ENCODE results near the gene TAS1R2. TPM values are rescaled to one million over a fixed set of nuclear protein-coding genes. Genes with fewer than 3 reads are reported as not detected.

TAS1R2 gene
- total RNA-seq, 3 donors from 2014 or later (not counting 1 experiment from before 2014, with no cell fraction given) = not detected

DNA sequence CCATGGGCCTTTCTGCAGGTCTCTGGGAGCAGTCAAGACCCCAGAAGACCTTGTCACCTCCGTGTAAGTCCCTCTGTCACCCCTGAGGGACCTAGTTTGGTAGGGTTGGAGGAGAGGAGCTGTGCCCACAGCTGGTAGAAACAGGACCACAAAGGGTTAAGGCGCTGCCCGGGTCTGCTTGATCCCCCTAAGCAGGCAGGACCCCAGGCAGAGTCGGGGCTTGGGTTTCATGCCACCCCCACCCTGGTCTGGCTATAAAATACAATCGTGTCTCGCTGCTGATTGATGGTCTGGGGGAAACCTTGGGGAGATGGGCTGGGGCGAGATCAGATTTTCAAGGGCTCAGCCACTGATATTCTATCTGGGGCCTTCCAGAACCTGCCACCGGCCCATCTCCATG lies 50.9 kb downstream of the TAS1R2 start:
- intact Hi-C loops (cut with micrococcal nuclease) = no loop called here
- peaks cover 23 to 33% of the 10 kb centered on the region in 2 donors for H3K27me3 Mint-ChIP-seq (ENCODE audit: low read depth in 2 of 2)
- H3K4me3 ChIP-seq (ENCODE audit: low read length) = no peak overlapping the region
- H3K27me3 ChIP-seq (ENCODE audit: control insufficient read depth, insufficient read depth, low read length) = no peaks in the 10 kb centered on the region
- H3K27ac Mint-ChIP-seq = no peak overlapping the region
- no peaks in the 10 kb centered on the region for H3K36me3 Mint-ChIP-seq
- DNase-seq (no peak), ATAC-seq (no peak)
- TF ChIP-seq, protein P1, sequence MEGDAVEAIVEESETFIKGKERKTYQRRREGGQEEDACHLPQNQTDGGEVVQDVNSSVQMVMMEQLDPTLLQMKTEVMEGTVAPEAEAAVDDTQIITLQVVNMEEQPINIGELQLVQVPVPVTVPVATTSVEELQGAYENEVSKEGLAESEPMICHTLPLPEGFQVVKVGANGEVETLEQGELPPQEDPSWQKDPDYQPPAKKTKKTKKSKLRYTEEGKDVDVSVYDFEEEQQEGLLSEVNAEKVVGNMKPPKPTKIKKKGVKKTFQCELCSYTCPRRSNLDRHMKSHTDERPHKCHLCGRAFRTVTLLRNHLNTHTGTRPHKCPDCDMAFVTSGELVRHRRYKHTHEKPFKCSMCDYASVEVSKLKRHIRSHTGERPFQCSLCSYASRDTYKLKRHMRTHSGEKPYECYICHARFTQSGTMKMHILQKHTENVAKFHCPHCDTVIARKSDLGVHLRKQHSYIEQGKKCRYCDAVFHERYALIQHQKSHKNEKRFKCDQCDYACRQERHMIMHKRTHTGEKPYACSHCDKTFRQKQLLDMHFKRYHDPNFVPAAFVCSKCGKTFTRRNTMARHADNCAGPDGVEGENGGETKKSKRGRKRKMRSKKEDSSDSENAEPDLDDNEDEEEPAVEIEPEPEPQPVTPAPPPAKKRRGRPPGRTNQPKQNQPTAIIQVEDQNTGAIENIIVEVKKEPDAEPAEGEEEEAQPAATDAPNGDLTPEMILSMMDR (IDR thresholded peaks at IDR 0.05) = no peak
- no peaks in the 10 kb centered on the region for H3K4me1 ChIP-seq (ENCODE audit: control insufficient read depth, insufficient read depth, low read length)
- no peaks in the 10 kb centered on the region for H3K9me3 ChIP-seq (ENCODE audit: control insufficient read depth, insufficient read depth, low read length)
- no peak overlapping the region for H3K27ac ChIP-seq (ENCODE audit: low read length)
- H3K4me1 Mint-ChIP-seq = no peaks in the 10 kb centered on the region
- no peaks in the 10 kb centered on the region for H3K9me3 Mint-ChIP-seq
- H3K36me3 ChIP-seq (ENCODE audit: control insufficient read depth, insufficient read depth, low read length) = no peaks in the 10 kb centered on the region
- WGBS (ENCODE audit: insufficient coverage) = 68% methylated on average over 8 of the region's 8 CpGs
- no peak overlapping the region for H3K4me3 Mint-ChIP-seq

DNA sequence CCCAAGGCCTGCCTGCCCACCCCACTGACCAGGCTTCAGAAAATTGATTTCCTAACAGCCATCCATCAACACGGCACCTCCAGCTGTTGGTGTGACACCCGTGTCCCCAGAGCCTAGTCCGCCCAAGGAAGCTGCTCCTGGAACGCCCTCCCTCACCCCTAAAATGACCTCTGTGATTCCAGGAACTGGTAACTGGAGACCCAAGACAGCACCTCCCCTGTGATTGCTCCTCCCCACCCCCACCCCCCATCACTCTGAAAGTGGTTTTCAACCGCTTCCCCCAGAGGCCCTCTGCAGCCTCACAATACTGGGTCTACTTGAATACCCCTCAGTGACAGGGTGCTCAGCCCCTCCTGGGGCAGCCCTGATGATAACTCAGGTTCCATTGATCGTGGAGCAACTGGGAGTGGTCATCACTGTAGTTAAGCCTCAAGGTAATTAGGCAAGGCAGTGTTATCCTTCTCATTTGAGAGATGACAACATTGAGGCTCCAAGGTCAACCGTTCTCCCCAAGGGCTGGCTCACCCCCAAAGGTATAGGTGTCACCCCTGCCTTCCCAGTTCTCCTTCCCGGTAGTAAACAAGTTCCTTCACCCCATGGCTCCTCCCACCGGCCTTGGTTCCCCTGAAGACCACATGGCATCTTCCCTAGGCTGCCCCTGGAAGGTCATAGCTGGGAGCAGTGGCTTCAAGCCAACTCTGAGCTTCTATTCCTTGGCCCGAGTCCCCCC lies 52.0 kb downstream of the TAS1R2 start:
- ATAC-seq = no peak

DNA sequence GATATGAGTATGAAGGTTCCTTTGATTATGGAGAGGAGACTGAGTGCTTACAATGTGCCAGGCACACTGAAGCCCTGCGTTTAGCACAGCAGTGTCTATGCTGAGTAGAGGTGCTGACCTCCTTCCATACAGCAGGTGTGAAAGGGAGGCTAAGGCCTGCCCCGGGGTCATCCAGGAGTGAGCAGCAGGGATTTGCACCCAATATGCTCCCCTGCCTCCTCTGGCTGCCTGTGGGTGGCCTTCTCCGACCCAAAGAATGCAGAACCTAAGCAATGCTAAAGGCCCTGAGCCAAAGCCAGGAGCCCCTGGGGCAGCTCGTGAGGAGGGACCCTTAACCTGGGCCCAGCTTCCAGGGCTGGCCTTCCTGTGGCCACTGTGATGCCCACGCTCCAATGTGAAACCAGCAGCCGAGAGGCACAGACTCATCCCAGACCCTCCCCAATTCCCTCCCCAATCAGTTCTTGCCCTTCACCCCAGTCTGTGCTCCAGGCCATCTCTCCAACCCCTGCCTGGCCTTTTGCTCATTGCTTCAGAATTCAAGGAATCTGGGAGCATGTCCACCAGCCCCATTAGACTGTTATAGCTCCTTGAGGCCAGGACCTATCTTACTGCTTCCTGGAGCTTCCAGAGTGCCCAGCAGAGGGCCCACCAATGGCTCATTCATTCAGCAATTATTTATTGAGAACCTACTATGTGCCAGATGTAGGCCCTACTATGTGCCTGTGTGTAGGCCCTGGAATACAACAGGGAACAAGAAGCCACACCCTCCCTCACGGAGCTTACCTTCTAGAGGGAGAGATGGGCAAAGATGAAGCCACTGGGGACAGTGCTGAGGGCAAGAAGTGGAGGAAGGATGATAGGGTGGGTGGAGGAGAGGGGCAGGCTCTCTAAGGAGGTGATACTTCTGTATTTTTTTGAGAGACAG lies 53.3 kb downstream of the TAS1R2 start:
- Histone ChIP-seq H3K36me3 (ENCODE audit: control insufficient read depth, insufficient read depth, low read length) (no peaks in the 10 kb centered on the region), H3K4me3 (ENCODE audit: low read length) (no peak overlapping the region), H3K27ac (ENCODE audit: low read length) (no peak overlapping the region), H3K4me1 (ENCODE audit: control insufficient read depth, insufficient read depth, low read length) (no peaks in the 10 kb centered on the region), H3K27me3 (ENCODE audit: control insufficient read depth, insufficient read depth, low read length) (no peaks in the 10 kb centered on the region), H3K9me3 (ENCODE audit: control insufficient read depth, insufficient read depth, low read length) (no peaks in the 10 kb centered on the region)
- ATAC-seq = no peak
- H3K9me3 Mint-ChIP-seq = no peaks in the 10 kb centered on the region
- peaks cover 8 to 20% of the 10 kb centered on the region in 2 donors for H3K27me3 Mint-ChIP-seq (ENCODE audit: low read depth in 2 of 2)
- no peaks in the 10 kb centered on the region for H3K4me1 Mint-ChIP-seq
- no peak for DNase-seq
- H3K27ac Mint-ChIP-seq = no peak overlapping the region
- H3K4me3 Mint-ChIP-seq = no peak overlapping the region
- no peaks in the 10 kb centered on the region for H3K36me3 Mint-ChIP-seq
- WGBS (ENCODE audit: insufficient coverage) = 73% methylated on average over 7 of the region's 7 CpGs
- intact Hi-C loops (cut with micrococcal nuclease) = no loop called here
- TF ChIP-seq, protein P1 (IDR thresholded peaks at IDR 0.05) = no peak

More for the DNA sequence above, 52.0 kb downstream of the TAS1R2 start:
- H3K9me3 Mint-ChIP-seq = no peaks in the 10 kb centered on the region
- no peak for DNase-seq
- H3K27ac Mint-ChIP-seq = no peak overlapping the region
- H3K36me3 Mint-ChIP-seq = no peaks in the 10 kb centered on the region
- no peaks in the 10 kb centered on the region for H3K9me3 ChIP-seq (ENCODE audit: control insufficient read depth, insufficient read depth, low read length)
- H3K27ac ChIP-seq (ENCODE audit: low read length) = no peak overlapping the region
- no peaks in the 10 kb centered on the region for H3K4me1 ChIP-seq (ENCODE audit: control insufficient read depth, insufficient read depth, low read length)
- H3K36me3 ChIP-seq (ENCODE audit: control insufficient read depth, insufficient read depth, low read length) = no peaks in the 10 kb centered on the region
- no peak overlapping the region for H3K4me3 Mint-ChIP-seq
- TF ChIP-seq, protein P1 (IDR thresholded peaks at IDR 0.05) = no peak
- peaks cover 21 to 30% of the 10 kb centered on the region in 2 donors for H3K27me3 Mint-ChIP-seq (ENCODE audit: low read depth in 2 of 2)
- no peaks in the 10 kb centered on the region for H3K4me1 Mint-ChIP-seq
- intact Hi-C loops (cut with micrococcal nuclease) = no loop called here
- H3K4me3 ChIP-seq (ENCODE audit: low read length) = no peak overlapping the region
- WGBS (ENCODE audit: insufficient coverage) = 63% methylated on average over 10 of the region's 10 CpGs
- no peaks in the 10 kb centered on the region for H3K27me3 ChIP-seq (ENCODE audit: control insufficient read depth, insufficient read depth, low read length)

Measured in natural killer cell (primary cell).